DND-41 (cell line): ENCODE data around the gene SMTNL2.

Experiments
- EZH2 ChIP-seq: IDR thresholded peaks from 3 replicates; pipeline ENCODE4 v1.6.1; 2012; ENCODE audit warnings: borderline replicate concordance, low read depth, mild to moderate bottlenecking, moderate library complexity, low read length, inconsistent platforms; ENCODE audit not compliant: severe bottlenecking
- TF ChIP-seq, protein P1 (sequence below): IDR thresholded peaks from 2 replicates; pipeline ENCODE4 v1.5.1; 2012; ENCODE audit warnings: borderline replicate concordance, low read length, moderate library complexity, mild to moderate bottlenecking; ENCODE audit not compliant: poor library complexity, severe bottlenecking; ENCODE audit errors: extremely low read depth

DNA sequence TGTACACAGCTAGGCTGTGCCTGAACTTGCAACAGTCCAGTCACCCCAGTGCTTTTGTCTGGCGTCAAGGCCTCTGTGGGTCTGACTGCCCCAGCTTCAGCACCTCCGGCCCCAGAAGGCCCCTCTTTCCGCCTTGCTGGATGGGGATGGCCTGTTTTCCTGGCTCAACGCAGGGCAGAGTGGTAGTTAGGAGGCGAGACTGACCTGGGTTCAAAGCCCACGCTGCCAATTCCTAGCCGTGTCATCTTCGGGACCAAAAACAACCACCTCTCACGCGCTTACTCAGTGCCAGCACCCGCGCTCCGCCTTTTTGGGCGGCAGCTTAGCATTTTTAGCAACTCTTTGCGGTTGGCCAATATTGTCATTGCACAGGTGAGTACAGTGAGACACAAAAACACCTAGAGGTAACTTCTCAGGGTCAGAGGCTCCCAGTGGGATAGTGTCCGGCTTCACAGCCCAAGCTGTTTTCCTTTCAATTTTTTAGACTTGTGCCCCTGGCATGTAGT is 33.7 kb upstream of the SMTNL2 start:
- TF ChIP-seq, protein P1, sequence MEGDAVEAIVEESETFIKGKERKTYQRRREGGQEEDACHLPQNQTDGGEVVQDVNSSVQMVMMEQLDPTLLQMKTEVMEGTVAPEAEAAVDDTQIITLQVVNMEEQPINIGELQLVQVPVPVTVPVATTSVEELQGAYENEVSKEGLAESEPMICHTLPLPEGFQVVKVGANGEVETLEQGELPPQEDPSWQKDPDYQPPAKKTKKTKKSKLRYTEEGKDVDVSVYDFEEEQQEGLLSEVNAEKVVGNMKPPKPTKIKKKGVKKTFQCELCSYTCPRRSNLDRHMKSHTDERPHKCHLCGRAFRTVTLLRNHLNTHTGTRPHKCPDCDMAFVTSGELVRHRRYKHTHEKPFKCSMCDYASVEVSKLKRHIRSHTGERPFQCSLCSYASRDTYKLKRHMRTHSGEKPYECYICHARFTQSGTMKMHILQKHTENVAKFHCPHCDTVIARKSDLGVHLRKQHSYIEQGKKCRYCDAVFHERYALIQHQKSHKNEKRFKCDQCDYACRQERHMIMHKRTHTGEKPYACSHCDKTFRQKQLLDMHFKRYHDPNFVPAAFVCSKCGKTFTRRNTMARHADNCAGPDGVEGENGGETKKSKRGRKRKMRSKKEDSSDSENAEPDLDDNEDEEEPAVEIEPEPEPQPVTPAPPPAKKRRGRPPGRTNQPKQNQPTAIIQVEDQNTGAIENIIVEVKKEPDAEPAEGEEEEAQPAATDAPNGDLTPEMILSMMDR = no peak
- no peak for TF ChIP-seq EZH2
